ENCODE measurements around the gene HPSE.

- TF ChIP-seq CBX8 (IDR thresholded peaks at IDR 0.05; ENCODE audit: borderline replicate concordance, low read depth, low read length), result no peak
- TF ChIP-seq SIN3A (conservative IDR thresholded peaks at IDR 0.05 in 1 of 2, IDR thresholded peaks at IDR 0.05 in 1 of 2; ENCODE audit: low read depth in 1 of 2, low read length in 2 of 2), result no peak
These were observed 16.0 kb downstream of the HPSE start for GRCh38 chr4:83318666-83319065.
